HepG2 (cell line): Measurements from ENCODE around the gene MAN2B2. TPM values are rescaled to one million over a fixed set of nuclear protein-coding genes. Genes with fewer than 3 reads are reported as not detected.

ENCODE experiments used
- CBFB ChIP-seq: sonication (generic); formaldehyde crosslinking; IDR thresholded peaks from 2 replicates; pipeline ENCODE4 v1.4.0; 2020; ENCODE audit warnings: missing genetic modification reagents
- CREB1 ChIP-seq, 2 experiments: fragments of 450-650 bp in 1 of 2; IDR thresholded peaks; 2 replicates each; pipeline ENCODE4 v1.6.1; 2016 to 2017; ENCODE audit warnings: control low read depth in 1 of 2, mild to moderate bottlenecking in 1 of 2, missing compliant biosample characterization in 1 of 2, missing genetic modification characterization in 1 of 2
- GTF3A ChIP-seq: sonication (generic); formaldehyde crosslinking; conservative IDR thresholded peaks from 2 replicates; pipeline ENCODE4 v1.4.0; 2020; ENCODE audit warnings: mild to moderate bottlenecking, missing genetic modification reagents
- HDAC1 ChIP-seq: sonication (generic); formaldehyde crosslinking; IDR thresholded peaks from 2 replicates; pipeline ENCODE4 v1.5.1; 2020; ENCODE audit warnings: mild to moderate bottlenecking, missing genetic modification reagents
- HNF4A ChIP-seq: sonication (generic); formaldehyde crosslinking; IDR thresholded peaks from 2 replicates; pipeline ENCODE4 v1.4.0; 2020; ENCODE audit warnings: missing genetic modification reagents
- HOXA5 ChIP-seq: sonication (generic); formaldehyde crosslinking; IDR thresholded peaks from 2 replicates; pipeline ENCODE4 v1.4.0; 2020; ENCODE audit warnings: missing genetic modification reagents
- JARID2 ChIP-seq: sonication (generic); formaldehyde crosslinking; IDR thresholded peaks from 2 replicates; pipeline ENCODE4 v1.8.1; 2023; ENCODE audit warnings: missing genetic modification reagents, inconsistent platforms; ENCODE audit not compliant: insufficient replicate concordance
- JDP2 ChIP-seq: sonication (generic); formaldehyde crosslinking; IDR thresholded peaks from 2 replicates; pipeline ENCODE4 v1.8.1; 2022; ENCODE audit warnings: missing genetic modification reagents, borderline replicate concordance
- NRL ChIP-seq: sonication (generic); formaldehyde crosslinking; IDR thresholded peaks from 2 replicates; pipeline ENCODE4 v1.5.0; 2020; ENCODE audit warnings: missing genetic modification reagents, mild to moderate bottlenecking, moderate library complexity, borderline replicate concordance
- SAFB2 ChIP-seq: sonication (generic); formaldehyde crosslinking; IDR thresholded peaks from 2 replicates; pipeline ENCODE4 v1.5.1; 2020; ENCODE audit warnings: missing genetic modification reagents, low read depth, mild to moderate bottlenecking, borderline replicate concordance
- SATB2 ChIP-seq: sonication (generic); formaldehyde crosslinking; IDR thresholded peaks from 2 replicates; pipeline ENCODE4 v1.5.0; 2020; ENCODE audit warnings: missing genetic modification reagents
- SOX6 ChIP-seq, 2 experiments: fragments of 450-650 bp in 1 of 2; sonication (generic) in 1 of 2; formaldehyde crosslinking in 1 of 2; IDR thresholded peaks; 2 replicates each; pipeline versions ENCODE4 v1.4.0 to v1.6.1; 2017 to 2020; ENCODE audit warnings: antibody characterized with exemption in 1 of 2, mild to moderate bottlenecking in 1 of 2, missing genetic modification reagents in 1 of 2
- TRIM24 ChIP-seq: sonication (generic); formaldehyde crosslinking; IDR thresholded peaks from 2 replicates; pipeline ENCODE4 v1.8.0; 2022; ENCODE audit warnings: mild to moderate bottlenecking, missing genetic modification reagents
- ZFP90 ChIP-seq: sonication (generic); formaldehyde crosslinking; IDR thresholded peaks from 2 replicates; pipeline ENCODE4 v1.8.0; 2022; ENCODE audit warnings: missing genetic modification reagents, mild to moderate bottlenecking, inconsistent platforms, borderline replicate concordance
- ZNF24 ChIP-seq: fragments of 450-650 bp; IDR thresholded peaks from 2 replicates; pipeline ENCODE4 v1.6.1; 2017; ENCODE audit warnings: antibody characterized with exemption, mild to moderate bottlenecking
- ZNF3 ChIP-seq: IDR thresholded peaks from 2 replicates; pipeline ENCODE4 v1.7.0; 2017; ENCODE audit warnings: inconsistent platforms
- ZNF333 ChIP-seq: sonication (generic); formaldehyde crosslinking; IDR thresholded peaks from 2 replicates; pipeline ENCODE4 v1.4.0; 2020; ENCODE audit warnings: mild to moderate bottlenecking, missing genetic modification reagents, borderline replicate concordance
- ZNF75D ChIP-seq: sonication (generic); formaldehyde crosslinking; IDR thresholded peaks from 2 replicates; pipeline ENCODE4 v1.8.1; 2023; ENCODE audit warnings: missing genetic modification reagents, mild to moderate bottlenecking, borderline replicate concordance
- ZZZ3 ChIP-seq: sonication (generic); formaldehyde crosslinking; IDR thresholded peaks from 2 replicates; pipeline ENCODE4 v1.4.0; 2020; ENCODE audit warnings: missing genetic modification reagents, mild to moderate bottlenecking, borderline replicate concordance
- polyA plus RNA-seq, 8 experiments: library from polyadenylated mRNA; depleted of rRNA in 3 of 8; stranded (reverse) in 7 of 8; unstranded in 1 of 8; fragments of >200 nt; fragmentation: Illumina TruSeq in 4 of 8; extraction: Trizol in 4 of 8; gene quantifications; 2 replicates each; pipeline versions ENCODE4 v1.2.1 to v1.2.3, GENCODE V29; 2011 to 2016; ENCODE audit warnings: low read depth in 4 of 8, missing spikeins in 1 of 8, mixed read lengths in 1 of 8; ENCODE audit not compliant: insufficient read depth in 1 of 8
- total RNA-seq, 5 experiments: library from RNA; depleted of rRNA; stranded (reverse); fragments of >200 nt; fragmentation: Illumina TruSeq; extraction: Trizol; gene quantifications; 2 replicates each; pipeline ENCODE4 v1.2.3, GENCODE V29; 2016; ENCODE audit warnings: low read depth in 1 of 5
- TF ChIP-seq, protein P1 (sequence below): sonication (generic); formaldehyde crosslinking; IDR thresholded peaks from 2 replicates; pipeline ENCODE4 v1.5.0; 2020; ENCODE audit warnings: missing genetic modification reagents
- TF ChIP-seq, protein P2 (sequence below): sonication (generic); formaldehyde crosslinking; IDR thresholded peaks from 2 replicates; pipeline ENCODE4 v1.4.0; 2020; ENCODE audit warnings: missing genetic modification reagents
- TF ChIP-seq, protein P3 (sequence below): IDR thresholded peaks from 2 replicates; pipeline ENCODE4 v1.6.1; 2018; ENCODE audit warnings: missing genetic modification reagents
- TF ChIP-seq, protein P4 (sequence below): sonication (generic); formaldehyde crosslinking; IDR thresholded peaks from 2 replicates; pipeline ENCODE4 v1.4.0; 2020; ENCODE audit warnings: missing genetic modification reagents
- TF ChIP-seq, protein P5 (sequence below): sonication (generic); formaldehyde crosslinking; IDR thresholded peaks from 2 replicates; pipeline ENCODE4 v1.4.0; 2020; ENCODE audit warnings: mild to moderate bottlenecking, missing genetic modification reagents

The MAN2B2 gene
- total and polyA plus RNA-seq, 2 of the 13 experiments (the other 11 are each of a cell fraction or from before 2014, with no cell fraction given) = 4.8 to 5.4 TPM

DNA sequence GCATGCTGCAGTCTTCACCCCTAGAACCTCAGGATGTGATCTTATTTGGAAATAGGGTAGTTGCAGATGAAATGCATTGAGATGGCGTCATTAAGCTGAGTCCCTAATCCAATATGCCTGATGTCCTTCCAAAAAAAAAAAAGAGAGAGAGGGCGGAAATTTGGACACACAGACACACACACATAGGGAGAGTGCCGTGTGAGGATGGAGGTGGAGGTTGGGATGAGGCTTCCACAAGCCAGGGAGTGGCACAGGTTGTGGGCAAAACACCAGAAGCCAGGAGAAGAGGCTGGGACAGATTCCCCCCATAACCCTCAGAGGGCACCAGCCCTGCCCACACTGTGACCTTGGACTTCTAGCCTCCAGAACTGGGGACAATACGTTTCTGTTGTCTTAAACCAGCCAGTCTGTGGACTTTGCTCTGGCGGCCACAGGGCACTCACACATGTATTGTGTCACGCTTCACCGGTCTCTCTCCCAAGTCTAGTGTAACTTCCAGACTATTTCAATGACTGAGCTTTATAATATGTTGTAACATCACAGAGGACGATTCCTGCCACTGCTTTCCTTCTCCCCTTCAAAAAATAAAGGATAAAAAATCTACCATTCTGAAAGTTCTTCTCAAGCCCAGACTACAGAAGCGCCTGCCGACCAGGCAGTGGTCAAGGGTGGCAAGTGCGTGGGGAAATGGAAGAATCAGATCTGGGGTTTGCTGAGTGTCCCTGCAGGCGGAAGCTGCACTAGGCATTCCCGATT is 35.8 kb upstream of the MAN2B2 start (continued):
- no peak for TF ChIP-seq CREB1 (IDR thresholded peaks at IDR 0.05)
- TF ChIP-seq CREB1 (CRISPR knock-in tag; IDR thresholded peaks at IDR 0.05) = peak; percentile 41; the same call in 1 of the 2 replicates
- no peak for TF ChIP-seq SOX6 (IDR thresholded peaks at IDR 0.05)
- TF ChIP-seq SOX6 (CRISPR knock-in tag; IDR thresholded peaks at IDR 0.05) = peak; percentile 100
- TF ChIP-seq CBFB (CRISPR knock-in tag) = no peak
- TF ChIP-seq, protein P1, sequence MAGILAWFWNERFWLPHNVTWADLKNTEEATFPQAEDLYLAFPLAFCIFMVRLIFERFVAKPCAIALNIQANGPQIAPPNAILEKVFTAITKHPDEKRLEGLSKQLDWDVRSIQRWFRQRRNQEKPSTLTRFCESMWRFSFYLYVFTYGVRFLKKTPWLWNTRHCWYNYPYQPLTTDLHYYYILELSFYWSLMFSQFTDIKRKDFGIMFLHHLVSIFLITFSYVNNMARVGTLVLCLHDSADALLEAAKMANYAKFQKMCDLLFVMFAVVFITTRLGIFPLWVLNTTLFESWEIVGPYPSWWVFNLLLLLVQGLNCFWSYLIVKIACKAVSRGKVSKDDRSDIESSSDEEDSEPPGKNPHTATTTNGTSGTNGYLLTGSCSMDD (CRISPR knock-in tag) = no peak
- TF ChIP-seq SATB2 (CRISPR knock-in tag) = no peak
- no peak for TF ChIP-seq ZNF24
- no peak for TF ChIP-seq ZNF333 (CRISPR knock-in tag)
- no peak for TF ChIP-seq ZZZ3 (CRISPR knock-in tag)
- TF ChIP-seq ZFP90 (CRISPR knock-in tag) = no peak
- TF ChIP-seq HNF4A (CRISPR knock-in tag) = peak; percentile 98
- TF ChIP-seq, protein P2, sequence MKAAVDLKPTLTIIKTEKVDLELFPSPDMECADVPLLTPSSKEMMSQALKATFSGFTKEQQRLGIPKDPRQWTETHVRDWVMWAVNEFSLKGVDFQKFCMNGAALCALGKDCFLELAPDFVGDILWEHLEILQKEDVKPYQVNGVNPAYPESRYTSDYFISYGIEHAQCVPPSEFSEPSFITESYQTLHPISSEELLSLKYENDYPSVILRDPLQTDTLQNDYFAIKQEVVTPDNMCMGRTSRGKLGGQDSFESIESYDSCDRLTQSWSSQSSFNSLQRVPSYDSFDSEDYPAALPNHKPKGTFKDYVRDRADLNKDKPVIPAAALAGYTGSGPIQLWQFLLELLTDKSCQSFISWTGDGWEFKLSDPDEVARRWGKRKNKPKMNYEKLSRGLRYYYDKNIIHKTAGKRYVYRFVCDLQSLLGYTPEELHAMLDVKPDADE = no peak
- TF ChIP-seq JARID2 (CRISPR knock-in tag) = no peak
- TF ChIP-seq, protein P3, sequence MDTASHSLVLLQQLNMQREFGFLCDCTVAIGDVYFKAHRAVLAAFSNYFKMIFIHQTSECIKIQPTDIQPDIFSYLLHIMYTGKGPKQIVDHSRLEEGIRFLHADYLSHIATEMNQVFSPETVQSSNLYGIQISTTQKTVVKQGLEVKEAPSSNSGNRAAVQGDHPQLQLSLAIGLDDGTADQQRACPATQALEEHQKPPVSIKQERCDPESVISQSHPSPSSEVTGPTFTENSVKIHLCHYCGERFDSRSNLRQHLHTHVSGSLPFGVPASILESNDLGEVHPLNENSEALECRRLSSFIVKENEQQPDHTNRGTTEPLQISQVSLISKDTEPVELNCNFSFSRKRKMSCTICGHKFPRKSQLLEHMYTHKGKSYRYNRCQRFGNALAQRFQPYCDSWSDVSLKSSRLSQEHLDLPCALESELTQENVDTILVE (CRISPR knock-in tag) = no peak
- no peak for TF ChIP-seq ZNF75D (CRISPR knock-in tag)
- TF ChIP-seq JDP2 (CRISPR knock-in tag) = no peak
- peak; percentile 80 for TF ChIP-seq HDAC1 (CRISPR knock-in tag)
- no peak for TF ChIP-seq GTF3A (CRISPR knock-in tag)
- TF ChIP-seq NRL (CRISPR knock-in tag) = no peak
- TF ChIP-seq, protein P4, sequence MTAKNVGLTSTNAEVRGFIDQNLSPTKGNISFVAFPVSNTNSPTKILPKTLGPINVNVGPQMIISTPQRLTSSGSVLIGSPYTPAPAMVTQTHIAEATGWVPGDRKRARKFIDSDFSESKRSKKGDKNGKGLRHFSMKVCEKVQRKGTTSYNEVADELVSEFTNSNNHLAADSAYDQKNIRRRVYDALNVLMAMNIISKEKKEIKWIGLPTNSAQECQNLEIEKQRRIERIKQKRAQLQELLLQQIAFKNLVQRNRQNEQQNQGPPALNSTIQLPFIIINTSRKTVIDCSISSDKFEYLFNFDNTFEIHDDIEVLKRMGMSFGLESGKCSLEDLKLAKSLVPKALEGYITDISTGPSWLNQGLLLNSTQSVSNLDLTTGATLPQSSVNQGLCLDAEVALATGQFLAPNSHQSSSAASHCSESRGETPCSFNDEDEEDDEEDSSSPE (CRISPR knock-in tag) = no peak
- no peak for TF ChIP-seq SAFB2 (CRISPR knock-in tag)
- TF ChIP-seq, protein P5, sequence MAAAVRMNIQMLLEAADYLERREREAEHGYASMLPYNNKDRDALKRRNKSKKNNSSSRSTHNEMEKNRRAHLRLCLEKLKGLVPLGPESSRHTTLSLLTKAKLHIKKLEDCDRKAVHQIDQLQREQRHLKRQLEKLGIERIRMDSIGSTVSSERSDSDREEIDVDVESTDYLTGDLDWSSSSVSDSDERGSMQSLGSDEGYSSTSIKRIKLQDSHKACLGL (CRISPR knock-in tag) = no peak
- peak; percentile 41; the same call in 1 of the 2 replicates for TF ChIP-seq TRIM24 (CRISPR knock-in tag)
- TF ChIP-seq HOXA5 = no peak
- no peak for TF ChIP-seq ZNF3 (CRISPR knock-in tag)
